ENCODE results near the gene RNF223.

- no peak for TF ChIP-seq HDAC2 (IDR thresholded peaks at IDR 0.05)
- TF ChIP-seq CTCF (IDR thresholded peaks at IDR 0.05) = no peak
- no peak for TF ChIP-seq ZFP36 (IDR thresholded peaks at IDR 0.05; ENCODE audit: borderline replicate concordance, partially characterized antibody)
- no peak for TF ChIP-seq RCOR1 (IDR thresholded peaks at IDR 0.05; ENCODE audit: low read depth, low read length)
- no peak for TF ChIP-seq PBX3 (IDR thresholded peaks at IDR 0.05)
- TF ChIP-seq JUNB (IDR thresholded peaks at IDR 0.05) = no peak
- TF ChIP-seq EP300 (IDR thresholded peaks at IDR 0.05) = no peak
- no peak for TF ChIP-seq MAX (IDR thresholded peaks at IDR 0.05)
- TF ChIP-seq POLR2AphosphoS2 (conservative IDR thresholded peaks at IDR 0.05; ENCODE audit: low read length) = no peak
- TF ChIP-seq JUN (IDR thresholded peaks at IDR 0.05) = no peak
- no peak for TF ChIP-seq USF2 (IDR thresholded peaks at IDR 0.05)
- no peak for TF ChIP-seq MYC (IDR thresholded peaks at IDR 0.05; ENCODE audit: borderline replicate concordance, low read length)
- TF ChIP-seq CHD2 (IDR thresholded peaks at IDR 0.05; ENCODE audit: low read length, partially characterized antibody) = no peak
- TF ChIP-seq TP53 (CRISPR knock-in tag; IDR thresholded peaks at IDR 0.05) = no peak
These were observed at the start of gene RNF223 for GRCh38 chr1:1073743-1074587.
